H4 (cell line): ENCODE data around the gene C19orf47. TPM values are rescaled to one million over a fixed set of nuclear protein-coding genes. Genes with fewer than 3 reads are reported as not detected.

ENCODE experiments used
- DNase-seq: peaks from one replicate; pipeline ENCODE4 v3.0.0-alpha.2; 2015; ENCODE audit warnings: low spot score
- total RNA-seq: library from RNA; depleted of rRNA; stranded (reverse); fragments of >200 nt; shearing (Covaris generic); gene quantifications from 2 replicates; pipeline ENCODE4 v1.2.3, GENCODE V29; 2014

The C19orf47 gene
- total RNA-seq, 1 experiment from 2014 or later: 4.4 TPM

GRCh38 chr19:40283414-40284250, 64.6 kb downstream of the C19orf47 start:
- DNase-seq: peak; percentile 2

- peak; percentile 3 for DNase-seq
Observed at GRCh38 chr19:40282920-40283319, 65.3 kb downstream of the C19orf47 start.

DNA sequence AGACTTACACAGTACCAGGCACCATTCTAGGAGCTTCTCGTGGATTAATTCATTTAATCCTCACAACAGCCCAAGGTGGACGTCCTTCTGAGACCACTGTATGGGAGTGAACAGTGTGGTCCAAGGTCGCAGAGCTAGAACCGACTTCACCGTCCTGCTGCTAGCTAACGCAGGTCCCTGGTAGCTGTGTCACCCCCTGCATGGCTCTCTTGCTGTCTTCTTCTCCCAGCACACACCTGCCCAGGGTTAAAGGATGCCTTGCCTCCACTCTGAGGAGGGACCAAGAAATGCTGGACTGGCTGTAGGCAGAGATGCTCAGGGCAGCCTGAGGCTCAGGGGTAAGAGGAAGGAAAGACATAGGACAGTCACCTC, 66.0 kb downstream of the C19orf47 start:
- DNase-seq: peak; percentile 2

- DNase-seq: no peak
Observed at GRCh38 chr19:40281381-40282208, 66.6 kb downstream of the C19orf47 start.

- DNase-seq: no peak
Observed at GRCh38 chr19:40280608-40281221, 67.5 kb downstream of the C19orf47 start.

DNA sequence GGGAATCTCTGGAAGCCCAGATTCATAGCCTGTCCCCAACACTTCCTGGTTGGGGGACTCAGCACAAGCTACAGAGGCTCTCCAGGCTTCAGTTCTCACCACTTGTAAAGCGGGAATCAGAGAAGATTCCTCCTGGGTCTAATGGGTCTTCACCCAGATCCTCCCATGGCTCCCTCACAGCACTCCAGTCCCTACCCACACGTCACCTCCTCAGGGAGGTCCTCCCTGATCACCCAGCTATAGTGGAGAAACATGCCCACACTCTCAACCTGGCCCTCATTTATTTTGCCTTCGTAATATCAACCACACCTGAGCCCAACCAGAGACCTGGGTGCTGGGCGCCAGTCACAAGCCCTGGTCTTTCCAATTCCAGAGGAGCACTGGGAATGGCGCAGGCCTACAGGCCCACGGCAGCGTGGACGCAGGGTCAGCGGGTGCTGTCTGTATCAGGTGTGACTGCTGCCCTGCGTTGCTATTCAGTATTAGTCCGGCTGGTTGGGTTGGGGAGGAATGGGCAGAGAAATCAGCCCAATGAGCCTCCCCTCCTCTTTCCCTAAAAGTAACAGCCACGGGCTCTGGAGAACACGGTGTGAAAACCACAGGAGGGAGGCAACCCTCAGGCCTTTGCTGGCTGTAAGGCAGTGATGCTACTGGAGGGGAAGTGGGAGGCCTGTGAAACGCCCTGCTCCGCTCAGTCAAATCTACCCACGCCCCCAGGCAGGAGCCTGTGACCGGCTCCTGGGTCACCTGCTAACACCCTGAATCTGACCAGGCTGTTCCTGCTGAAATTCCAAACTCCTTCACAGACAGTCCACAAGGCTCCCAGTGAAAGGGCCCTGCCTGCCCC, 68.2 kb downstream of the C19orf47 start:
- no peak for DNase-seq

DNA sequence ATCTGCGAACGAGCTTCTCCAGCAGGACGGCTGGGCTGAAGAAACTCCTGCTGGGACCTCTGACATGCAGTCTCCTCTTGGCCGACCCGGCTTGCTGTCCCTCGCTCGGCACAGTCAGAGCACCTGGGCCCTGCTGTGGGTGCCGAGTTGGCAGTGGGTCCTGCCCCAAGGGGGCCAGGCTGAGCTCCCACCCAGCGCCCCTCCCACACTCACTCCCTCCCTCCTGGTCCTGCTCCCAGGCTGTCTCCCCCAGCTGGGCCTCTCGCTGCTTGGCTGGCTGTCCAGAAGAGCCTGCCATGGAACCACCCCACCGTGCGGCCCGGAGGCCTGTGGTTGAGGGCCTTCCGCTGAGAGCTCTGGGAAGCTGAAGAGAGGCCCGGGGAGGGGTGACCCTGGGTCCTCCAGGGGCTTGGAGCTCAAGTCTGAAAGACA, 69.1 kb downstream of the C19orf47 start:
- DNase-seq: no peak

DNA sequence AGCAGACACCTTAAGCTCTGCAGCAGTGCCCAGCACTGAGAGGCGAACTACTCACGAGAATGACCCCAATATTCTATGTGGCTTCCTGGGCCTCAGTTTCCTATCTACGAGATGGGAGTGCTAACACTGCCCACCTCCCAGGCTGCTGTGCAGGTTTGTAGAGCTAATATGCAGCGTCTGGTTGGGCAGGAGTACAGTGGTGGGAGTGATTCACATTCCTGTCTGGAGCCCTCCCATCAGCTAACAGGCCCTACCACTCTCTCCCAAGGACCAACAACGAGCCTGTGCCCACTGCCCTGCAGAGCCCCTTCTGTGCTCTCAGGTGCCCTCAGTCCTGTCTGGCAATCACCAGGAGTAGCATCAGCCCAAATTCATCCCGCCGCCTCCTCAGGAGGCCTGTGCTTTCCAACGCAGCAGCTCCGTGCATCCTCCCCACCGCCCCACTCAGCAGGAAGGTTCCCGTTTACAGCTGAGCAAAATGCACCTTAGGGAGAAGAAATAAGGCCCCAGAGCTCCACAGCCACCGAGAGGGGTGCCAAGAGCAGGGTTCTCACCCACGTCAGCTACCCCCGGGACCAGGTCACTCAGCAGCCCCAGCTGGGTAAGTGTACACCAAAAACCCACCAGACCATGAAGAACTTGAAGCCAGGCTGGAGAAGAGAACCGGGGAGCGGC, 69.7 kb downstream of the C19orf47 start:
- no peak for DNase-seq

- no peak for DNase-seq
Observed at GRCh38 chr19:40277356-40278059, 70.7 kb downstream of the C19orf47 start.

GRCh38 chr19:40274585-40275544, 73.3 kb downstream of the C19orf47 start:
- no peak for DNase-seq

DNA sequence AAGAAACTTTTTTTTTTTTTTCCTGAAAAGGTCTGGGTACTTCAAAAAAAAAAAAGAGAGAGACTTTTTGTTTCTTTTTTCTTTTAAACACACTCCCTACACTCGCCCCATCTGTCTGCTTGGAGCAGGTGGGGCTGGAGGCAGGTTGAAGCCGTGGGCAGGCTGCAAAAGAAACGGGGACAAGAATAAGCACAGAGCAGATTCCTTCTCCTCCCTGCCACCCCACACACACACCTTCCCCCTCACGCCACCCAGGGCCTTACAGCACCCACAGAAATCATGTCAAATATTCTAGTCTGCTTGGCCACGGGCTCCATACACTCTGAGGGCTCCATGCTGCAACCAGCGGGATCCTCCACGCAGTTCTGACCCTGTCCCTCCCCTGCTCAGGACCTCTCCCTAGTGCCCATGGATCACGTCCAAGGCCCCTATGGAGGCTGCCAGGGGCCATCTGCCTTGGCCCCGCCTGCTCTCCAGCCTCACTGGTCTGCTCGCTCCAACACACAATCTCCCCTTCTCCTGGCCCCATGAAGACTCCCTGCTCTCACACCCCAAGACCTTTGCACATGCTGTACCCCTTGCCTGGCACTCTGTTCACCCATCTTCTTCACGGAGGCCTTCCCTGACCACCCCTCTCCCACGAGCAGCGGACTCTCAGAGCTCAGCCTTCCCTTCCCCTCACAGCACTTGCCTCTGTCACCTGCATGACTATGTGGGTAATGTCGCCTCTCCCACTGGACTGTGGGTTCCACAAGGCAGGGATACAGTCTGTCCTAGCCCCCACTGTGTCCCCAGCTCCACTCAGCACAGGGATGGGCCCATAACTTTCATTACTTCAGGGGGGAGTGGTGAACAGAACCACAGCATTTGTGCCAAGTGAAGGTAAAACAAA, 74.5 kb downstream of the C19orf47 start:
- DNase-seq: no peak

- DNase-seq: no peak
Observed at GRCh38 chr19:40272261-40272660, 75.9 kb downstream of the C19orf47 start.

- DNase-seq: no peak
Observed at GRCh38 chr19:40271706-40272105, 76.5 kb downstream of the C19orf47 start.

DNA sequence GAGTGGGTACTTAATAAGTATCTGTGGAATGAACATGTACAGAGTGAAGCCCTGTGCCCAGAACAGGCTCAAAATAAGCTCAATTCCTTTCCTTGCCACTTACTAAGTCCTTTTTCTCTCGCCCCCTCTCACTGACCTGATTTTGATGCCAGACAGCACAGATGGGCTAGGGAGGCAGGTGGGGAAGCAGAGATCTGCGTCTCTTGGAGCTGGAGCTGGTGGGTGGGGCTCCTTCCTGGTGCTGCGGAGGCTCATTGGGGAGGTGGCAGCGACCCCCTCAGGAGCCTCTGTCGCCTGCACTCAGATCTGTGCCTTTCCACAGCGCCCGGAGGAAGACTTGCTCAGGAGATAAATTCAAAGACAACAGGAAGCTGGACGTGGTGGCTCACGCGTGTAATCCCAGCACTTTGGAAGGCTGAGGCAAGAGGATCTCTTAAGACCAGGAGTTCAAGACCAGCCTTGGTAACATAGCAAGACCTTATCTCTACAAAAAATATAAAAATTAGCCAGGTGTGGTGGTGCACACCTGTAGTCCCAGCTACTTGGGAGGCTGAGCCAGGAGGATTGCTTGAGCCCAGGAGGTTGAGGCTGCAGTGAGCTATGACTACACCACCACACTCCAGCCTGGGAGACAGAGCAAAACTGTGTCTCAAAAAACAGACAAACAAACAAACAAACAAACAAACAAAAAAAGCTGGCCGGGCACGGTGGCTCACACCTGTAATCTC, 77.7 kb downstream of the C19orf47 start:
- DNase-seq: no peak
